ENCODE data around the gene SUGCT. TPM values are rescaled to one million over a fixed set of nuclear protein-coding genes. Genes with fewer than 3 reads are reported as not detected.
A peak's percentile ranks its signal among the peaks of the same experiment; 100 is the strongest.

Gene SUGCT
- total RNA-seq, 6 donors from 2014 or later: 1.4 to 3.1 (median 1.7) TPM; not detected in 1

GRCh38 chr7:40194745-40195144, 59.9 kb downstream of the SUGCT start:
- no peaks in the 10 kb centered on the region for H3K4me1 ChIP-seq

GRCh38 chr7:40197527-40197926, 62.7 kb downstream of the SUGCT start:
- ATAC-seq (ENCODE audit: low FRiP score in 2 of 2): no peak
- H3K27ac ChIP-seq: no peak overlapping the region
- 79 to 86% methylated on average over 2 of the region's 2 CpGs for WGBS, 2 donors
- no peaks in the 10 kb centered on the region for H3K36me3 ChIP-seq
- no peaks in the 10 kb centered on the region for H3K27me3 ChIP-seq
- DNase-seq: no peak
- no peaks in the 10 kb centered on the region for H3K4me1 ChIP-seq
- H3K9me3 ChIP-seq: no peaks in the 10 kb centered on the region
- H3K4me3 ChIP-seq: no peak overlapping the region
- TF ChIP-seq, protein P1, sequence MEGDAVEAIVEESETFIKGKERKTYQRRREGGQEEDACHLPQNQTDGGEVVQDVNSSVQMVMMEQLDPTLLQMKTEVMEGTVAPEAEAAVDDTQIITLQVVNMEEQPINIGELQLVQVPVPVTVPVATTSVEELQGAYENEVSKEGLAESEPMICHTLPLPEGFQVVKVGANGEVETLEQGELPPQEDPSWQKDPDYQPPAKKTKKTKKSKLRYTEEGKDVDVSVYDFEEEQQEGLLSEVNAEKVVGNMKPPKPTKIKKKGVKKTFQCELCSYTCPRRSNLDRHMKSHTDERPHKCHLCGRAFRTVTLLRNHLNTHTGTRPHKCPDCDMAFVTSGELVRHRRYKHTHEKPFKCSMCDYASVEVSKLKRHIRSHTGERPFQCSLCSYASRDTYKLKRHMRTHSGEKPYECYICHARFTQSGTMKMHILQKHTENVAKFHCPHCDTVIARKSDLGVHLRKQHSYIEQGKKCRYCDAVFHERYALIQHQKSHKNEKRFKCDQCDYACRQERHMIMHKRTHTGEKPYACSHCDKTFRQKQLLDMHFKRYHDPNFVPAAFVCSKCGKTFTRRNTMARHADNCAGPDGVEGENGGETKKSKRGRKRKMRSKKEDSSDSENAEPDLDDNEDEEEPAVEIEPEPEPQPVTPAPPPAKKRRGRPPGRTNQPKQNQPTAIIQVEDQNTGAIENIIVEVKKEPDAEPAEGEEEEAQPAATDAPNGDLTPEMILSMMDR (IDR thresholded peaks at IDR 0.05): no peak
- TF ChIP-seq EP300 (IDR thresholded peaks at IDR 0.05) (no peak), POLR2AphosphoS5 (IDR thresholded peaks at IDR 0.05) (no peak), POLR2A (IDR thresholded peaks at IDR 0.05) (no peak)

More at GRCh38 chr7:40194745-40195144, 59.9 kb downstream of the SUGCT start:
- no peak overlapping the region for H3K27ac ChIP-seq
- no peaks in the 10 kb centered on the region for H3K36me3 ChIP-seq
- ATAC-seq (ENCODE audit: low FRiP score in 2 of 2) (peak in 1 of 2 donors; percentile 39), DNase-seq (no peak)
- WGBS, 2 donors: 54 to 61% methylated on average over 1 of the region's 1 CpG
- no peak overlapping the region for H3K4me3 ChIP-seq
- TF ChIP-seq, protein P1 (IDR thresholded peaks at IDR 0.05): no peak
- TF ChIP-seq EP300 (IDR thresholded peaks at IDR 0.05): no peak
- no peak for TF ChIP-seq POLR2AphosphoS5 (IDR thresholded peaks at IDR 0.05)
- no peak for TF ChIP-seq POLR2A (IDR thresholded peaks at IDR 0.05)
- H3K27me3 ChIP-seq: no peaks in the 10 kb centered on the region
- no peaks in the 10 kb centered on the region for H3K9me3 ChIP-seq

GRCh38 chr7:40199076-40199802, 64.4 kb downstream of the SUGCT start:
- DNase-seq (no peak), ATAC-seq (ENCODE audit: low FRiP score in 2 of 2) (peak in 1 of 2 donors; percentile 58)
- H3K4me1 ChIP-seq: no peaks in the 10 kb centered on the region
- 75 to 92% methylated on average over 2 of the region's 2 CpGs for WGBS, 2 donors
- TF ChIP-seq, protein P1 (IDR thresholded peaks at IDR 0.05): no peak
- TF ChIP-seq POLR2A (IDR thresholded peaks at IDR 0.05) (no peak), POLR2AphosphoS5 (IDR thresholded peaks at IDR 0.05) (no peak), EP300 (IDR thresholded peaks at IDR 0.05) (no peak)
- no peaks in the 10 kb centered on the region for H3K9me3 ChIP-seq
- H3K27me3 ChIP-seq: no peaks in the 10 kb centered on the region
- H3K36me3 ChIP-seq: no peaks in the 10 kb centered on the region
- H3K27ac ChIP-seq: no peak overlapping the region
- no peak overlapping the region for H3K4me3 ChIP-seq

GRCh38 chr7:40200791-40201190, 66.0 kb downstream of the SUGCT start:
- ATAC-seq (ENCODE audit: low FRiP score in 2 of 2) (peak in 1 of 2 donors; percentile 72), DNase-seq (no peak)
- TF ChIP-seq EP300 (IDR thresholded peaks at IDR 0.05) (no peak), POLR2A (IDR thresholded peaks at IDR 0.05) (no peak)
- TF ChIP-seq, protein P1 (IDR thresholded peaks at IDR 0.05): no peak
- Histone ChIP-seq H3K4me1 (no peaks in the 10 kb centered on the region), H3K27me3 (no peaks in the 10 kb centered on the region), H3K9me3 (no peaks in the 10 kb centered on the region), H3K27ac (no peak overlapping the region), H3K4me3 (no peak overlapping the region), H3K36me3 (no peaks in the 10 kb centered on the region)
- 82 to 85% methylated on average over 3 of the region's 3 CpGs for WGBS, 2 donors

DNA sequence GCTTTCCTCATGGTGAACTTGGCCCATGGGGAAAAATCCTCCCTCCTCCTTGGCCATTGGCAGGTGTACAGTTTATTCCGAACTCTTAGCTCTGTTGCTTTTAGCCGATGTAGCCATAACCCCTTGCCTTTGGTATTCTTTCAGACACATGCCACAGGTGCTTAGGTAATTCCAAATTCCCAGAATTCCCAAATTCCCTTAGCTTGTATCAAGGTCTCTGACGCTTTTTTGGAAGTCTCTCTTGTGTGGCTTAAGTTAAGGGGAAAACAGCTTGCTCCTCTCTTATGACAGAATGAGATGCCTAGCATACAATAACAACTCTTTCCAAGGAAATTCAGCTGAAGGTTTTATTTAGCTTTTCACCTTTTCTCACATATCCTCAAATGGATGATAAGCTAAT, 68.0 kb downstream of the SUGCT start:
- 84 to 89% methylated on average over 3 of the region's 3 CpGs for WGBS, 2 donors
- DNase-seq (no peak), ATAC-seq (ENCODE audit: low FRiP score in 2 of 2) (no peak)
- Histone ChIP-seq H3K9me3 (no peaks in the 10 kb centered on the region), H3K27ac (no peak overlapping the region), H3K27me3 (no peaks in the 10 kb centered on the region), H3K4me1 (no peaks in the 10 kb centered on the region), H3K4me3 (no peak overlapping the region), H3K36me3 (no peaks in the 10 kb centered on the region)
- no peak for TF ChIP-seq EP300 (IDR thresholded peaks at IDR 0.05)
- TF ChIP-seq POLR2AphosphoS5 (IDR thresholded peaks at IDR 0.05): no peak
- TF ChIP-seq, protein P1 (IDR thresholded peaks at IDR 0.05): no peak
- TF ChIP-seq POLR2A (IDR thresholded peaks at IDR 0.05): no peak
